Gastrocnemius medialis (tissue), 4 donors: ENCODE results near the gene OR56A5. TPM values are rescaled to one million over a fixed set of nuclear protein-coding genes. Genes with fewer than 3 reads are reported as not detected.
"Not testable (repeated sequence)": the region's sequence is repeated elsewhere in the genome, so short reads cannot be mapped to it uniquely, and the experiment has no call there.

ENCODE experiments used
- ATAC-seq, 2 donors: fragments of 150-250 bp; one replicate each; pipeline ENCODE4 v1.9.1; 2016
- DNase-seq, 2 donors: peaks; one replicate each; pipeline ENCODE4 v3.0.0-alpha.2; 2019
- H3K27ac ChIP-seq, 4 donors: fragments of 200-600 bp; sonication (generic); 1 replicate in 1 of 4; 2 replicates in 3 of 4; pipeline ENCODE4 v1.5.1; 2016 to 2018; ENCODE audit warnings: mild to moderate bottlenecking in 2 of 4, moderate library complexity in 1 of 4
- H3K27me3 ChIP-seq, 3 donors: fragments of 200-600 bp; sonication (generic) in 2 of 3; 1 replicate in 1 of 3; 2 replicates in 2 of 3; pipeline versions ENCODE4 v1.5.1 to v1.6.0; 2016 to 2019; ENCODE audit warnings: mild to moderate bottlenecking in 1 of 3, moderate library complexity in 1 of 3
- H3K36me3 ChIP-seq, 2 donors: fragments of 200-600 bp; sonication (generic) in 1 of 2; one replicate each; pipeline ENCODE4 v1.5.1; 2017 to 2018
- H3K4me1 ChIP-seq, 2 donors: fragments of 200-600 bp; sonication (generic) in 1 of 2; one replicate each; pipeline ENCODE4 v1.5.1; 2016 to 2017; ENCODE audit warnings: mild to moderate bottlenecking in 2 of 2
- H3K4me3 ChIP-seq, 4 donors: fragments of 200-600 bp; sonication (generic) in 3 of 4; 1 replicate in 1 of 4; 2 replicates in 3 of 4; pipeline ENCODE4 v1.5.1; 2016 to 2019; ENCODE audit warnings: mild to moderate bottlenecking in 2 of 4
- H3K9me3 ChIP-seq, 3 donors: fragments of 200-600 bp; sonication (generic) in 2 of 3; 1 replicate in 1 of 3; 2 replicates in 2 of 3; pipeline ENCODE4 v1.5.1; 2016 to 2019
- CTCF ChIP-seq, 5 experiments: fragments of 450-650 bp in 3 of 5; fragments of 200-600 bp in 2 of 5; sonication (generic) in 2 of 5; IDR thresholded peaks in 4 of 5; conservative IDR thresholded peaks in 1 of 5; 1 replicate in 4 of 5; 2 replicates in 1 of 5; pipeline ENCODE4 v1.5.1; 2016 to 2019; ENCODE audit warnings: antibody characterized with exemption in 5 of 5, mild to moderate bottlenecking in 3 of 5, moderate library complexity in 3 of 5
- POLR2A ChIP-seq, 2 donors: fragments of 450-650 bp; IDR thresholded peaks; one replicate each; pipeline ENCODE4 v1.6.1; 2017; ENCODE audit warnings: antibody characterized with exemption in 2 of 2, mild to moderate bottlenecking in 2 of 2, moderate library complexity in 2 of 2
- in situ Hi-C, 4 donors: fragments of 200-750 bp; cut with MboI; loops; one replicate each; pipeline versions ENCODE4 v1.15.0 to v1.8.0; 2017; ENCODE audit warnings: low sequenced_read_pairs in 4 of 4
- intact Hi-C: fragments of 100-400 bp; cut with DNase I; formaldehyde crosslinking; loops from one replicate; pipeline ENCODE4 v1.15.1; 2023; ENCODE audit warnings: low total_unique reads
- total RNA-seq, 4 donors: library from RNA; depleted of rRNA; stranded (reverse); fragments of >200 nt; gene quantifications; one replicate each; pipeline versions ENCODE4 v1.1.0 to v1.2.3, GENCODE V29; 2016

OR56A5 gene
- total RNA-seq, 4 donors from 2014 or later, result not detected

GRCh38 chr11:5967708-5968107 lies 586 bp downstream of the OR56A5 start:
- Histone ChIP-seq H3K9me3 (no peaks in the 10 kb centered on the region), H3K4me1 (no peaks in the 10 kb centered on the region), H3K4me3 (no peak overlapping the region), H3K27ac (no peak overlapping the region), H3K27me3 (no peaks in the 10 kb centered on the region), H3K36me3 (no peaks in the 10 kb centered on the region)
- DNase-seq, result no peak
- ATAC-seq, result no peak
- TF ChIP-seq CTCF (IDR thresholded peaks at IDR 0.05 in 4 of 5, conservative IDR thresholded peaks at IDR 0.05 in 1 of 5) (no peak), POLR2A (IDR thresholded peaks at IDR 0.05) (no peak)
- in situ Hi-C loops (no loop called here), intact Hi-C loops (no loop called here)

DNA sequence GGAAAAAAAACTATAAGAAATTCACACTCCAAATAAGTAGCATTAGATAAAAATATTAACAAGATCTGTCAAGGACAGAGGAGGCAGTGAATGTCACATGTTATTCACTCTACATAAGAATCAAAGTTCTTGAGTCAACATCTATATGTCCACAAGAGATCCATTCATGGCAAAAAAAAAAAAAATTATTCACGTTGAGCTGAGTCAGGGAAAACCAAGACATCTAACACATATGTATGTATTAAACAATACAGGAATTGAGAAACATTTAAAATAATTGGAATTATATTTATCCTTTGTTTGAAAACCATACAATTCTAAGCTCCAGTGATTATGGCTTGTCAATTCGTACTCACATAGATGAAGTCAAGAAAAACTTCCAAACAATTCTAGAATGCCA lies 1.3 kb downstream of the OR56A5 start:
- no peak overlapping the region for H3K27ac ChIP-seq
- H3K4me1 ChIP-seq, result no peaks in the 10 kb centered on the region
- in situ Hi-C loops, result no loop called here
- H3K27me3 ChIP-seq, result no peaks in the 10 kb centered on the region
- intact Hi-C loops, result no loop called here
- TF ChIP-seq CTCF (IDR thresholded peaks at IDR 0.05 in 4 of 5, conservative IDR thresholded peaks at IDR 0.05 in 1 of 5) (no peak), POLR2A (IDR thresholded peaks at IDR 0.05) (no peak)
- H3K4me3 ChIP-seq, result no peak overlapping the region
- H3K9me3 ChIP-seq, result no peaks in the 10 kb centered on the region
- DNase-seq, result no peak
- H3K36me3 ChIP-seq, result no peaks in the 10 kb centered on the region
- ATAC-seq, result no peak

DNA sequence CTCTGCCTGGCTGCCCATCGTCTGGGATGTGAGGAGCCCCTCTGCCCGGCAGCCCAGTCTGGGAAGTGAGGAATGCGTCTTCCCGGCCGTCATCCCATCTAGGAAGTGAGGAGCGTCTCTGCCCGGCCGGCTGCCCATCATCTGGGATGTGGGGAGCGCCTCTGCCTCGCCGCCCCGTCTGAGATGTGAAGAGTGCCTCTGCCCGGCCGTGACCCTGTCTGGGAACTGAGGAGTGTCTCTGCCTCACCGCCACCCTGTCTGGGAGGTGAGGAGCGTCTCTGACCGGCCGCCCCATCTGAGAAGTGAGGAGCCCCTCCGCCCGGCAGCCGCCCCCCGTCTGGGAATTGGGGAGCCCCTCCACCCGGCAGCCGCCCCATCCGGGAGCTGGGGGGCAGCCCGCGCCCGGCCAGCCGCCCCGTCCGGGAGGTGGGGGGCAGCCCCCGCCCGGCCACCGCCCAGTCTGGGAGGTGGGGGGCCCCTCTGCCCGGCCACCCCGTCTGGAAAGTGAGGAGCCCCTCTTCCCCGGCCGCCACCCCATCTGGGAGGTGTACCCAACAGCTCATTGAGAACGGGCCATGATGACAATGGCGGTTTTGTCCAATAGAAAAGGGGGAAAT lies 7.5 kb downstream of the OR56A5 start:
- in situ Hi-C loops, DNase-seq, H3K27ac ChIP-seq, H3K9me3 ChIP-seq, H3K4me1 ChIP-seq, H3K27me3 ChIP-seq, ATAC-seq, intact Hi-C loops, H3K4me3 ChIP-seq, H3K36me3 ChIP-seq: not testable (repeated sequence)

- Histone ChIP-seq H3K9me3 (no peaks in the 10 kb centered on the region), H3K4me3 (no peak overlapping the region), H3K36me3 (no peaks in the 10 kb centered on the region), H3K27ac (no peak overlapping the region), H3K27me3 (no peaks in the 10 kb centered on the region), H3K4me1 (no peaks in the 10 kb centered on the region)
- intact Hi-C loops, result no loop called here
- ATAC-seq (no peak), DNase-seq (no peak)
- in situ Hi-C loops, result no loop called here
- no peak for TF ChIP-seq POLR2A (IDR thresholded peaks at IDR 0.05)
- no peak for TF ChIP-seq CTCF (IDR thresholded peaks at IDR 0.05 in 4 of 5, conservative IDR thresholded peaks at IDR 0.05 in 1 of 5)
These were observed 12.7 kb downstream of the OR56A5 start for GRCh38 chr11:5955586-5955985.

GRCh38 chr11:5941951-5942350 lies 26.3 kb downstream of the OR56A5 start, which contains the start of gene OR56A3:
TSS of gene OR56A3 (plus strand) at chr11:5942251. CDS start at chr11:5947347, 5,096 bp downstream.
- DNase-seq (no peak), ATAC-seq (no peak)
- no peak for TF ChIP-seq POLR2A (IDR thresholded peaks at IDR 0.05)
- TF ChIP-seq CTCF (IDR thresholded peaks at IDR 0.05 in 4 of 5, conservative IDR thresholded peaks at IDR 0.05 in 1 of 5), result no peak

More at GRCh38 chr11:5941951-5942350, 26.3 kb downstream of the OR56A5 start, which contains the start of gene OR56A3:
- Histone ChIP-seq H3K4me1 (no peaks in the 10 kb centered on the region), H3K27me3 (no peaks in the 10 kb centered on the region), H3K9me3 (no peaks in the 10 kb centered on the region), H3K36me3 (no peaks in the 10 kb centered on the region), H3K4me3 (no peak within 1 kb of the TSS), H3K27ac (no peak within 1 kb of the TSS)
- intact Hi-C loops (no loop called here), in situ Hi-C loops (no loop called here)
